K562 (cell line): ENCODE results near the gene DNAJC9. TPM values are rescaled to one million over a fixed set of nuclear protein-coding genes. Genes with fewer than 3 reads are reported as not detected.

Experiments used
- CSDE1 ChIP-seq, 2 experiments: fragments of 450-650 bp; IDR thresholded peaks; 2 replicates each; pipeline ENCODE4 v1.6.1; 2016; ENCODE audit warnings: mild to moderate bottlenecking in 1 of 2
- E2F3 ChIP-seq: fragments of 250-450 bp; sonication (Bioruptor Pico); IDR thresholded peaks from 2 replicates; pipeline ENCODE4 v1.4.0; 2020; ENCODE audit warnings: mild to moderate bottlenecking
- EP300 ChIP-seq: IDR thresholded peaks from 2 replicates; pipeline ENCODE4 v1.6.1; 2012; ENCODE audit warnings: low read length, improper control_type of control experiment
- GATAD2A ChIP-seq: fragments of 450-650 bp; IDR thresholded peaks from 2 replicates; pipeline ENCODE4 v1.6.1; 2017
- ILF3 ChIP-seq: fragments of 450-650 bp; IDR thresholded peaks from 2 replicates; pipeline ENCODE4 v1.6.1; 2018; ENCODE audit warnings: antibody characterized with exemption, mild to moderate bottlenecking, moderate library complexity, borderline replicate concordance
- KLF10 ChIP-seq: fragments of 250-450 bp; sonication (Bioruptor Pico); IDR thresholded peaks from 2 replicates; pipeline ENCODE4 v1.6.1; 2021; ENCODE audit warnings: matching md5 sums
- KLF16 ChIP-seq: IDR thresholded peaks from 2 replicates; pipeline ENCODE4 v1.6.1; 2016; ENCODE audit warnings: antibody characterized with exemption
- LEF1 ChIP-seq: fragments of 450-650 bp; IDR thresholded peaks from 2 replicates; pipeline ENCODE4 v1.6.1; 2016; ENCODE audit warnings: mild to moderate bottlenecking
- MYBL2 ChIP-seq, 2 experiments: fragments of 450-650 bp in 1 of 2; sonication (generic) in 1 of 2; formaldehyde crosslinking in 1 of 2; IDR thresholded peaks; 2 replicates each; pipeline versions ENCODE4 v1.6.1 to v1.8.1; 2017 to 2022; ENCODE audit warnings: borderline replicate concordance in 1 of 2, inconsistent platforms in 1 of 2, low read depth in 1 of 2, mild to moderate bottlenecking in 1 of 2, missing genetic modification reagents in 1 of 2, moderate library complexity in 1 of 2
- SNIP1 ChIP-seq: fragments of 450-650 bp; IDR thresholded peaks from 2 replicates; pipeline ENCODE4 v1.7.1; 2017; ENCODE audit warnings: low read depth, mild to moderate bottlenecking
- ZBED1 ChIP-seq: IDR thresholded peaks from 2 replicates; pipeline ENCODE4 v1.6.1; 2014
- polyA plus RNA-seq, 8 experiments: library from polyadenylated mRNA; depleted of rRNA in 4 of 8; stranded (reverse) in 5 of 8; unstranded in 3 of 8; fragments of >200 nt; fragmentation: Nextera tagmentation in 2 of 8; fragmentation: Illumina TruSeq in 1 of 8; extraction: Ambion mirVana in 2 of 8; extraction: Trizol in 1 of 8; gene quantifications; 2 replicates each; pipeline versions ENCODE4 v1.2.1 to v1.2.3, GENCODE V29; 2011 to 2014; ENCODE audit warnings: inconsistent platforms in 1 of 8, missing spikeins in 1 of 8
- total RNA-seq, 7 experiments: library from RNA; depleted of rRNA in 6 of 7; stranded (reverse); fragments of >200 nt in 6 of 7; fragmentation: Illumina TruSeq in 2 of 7; extraction: Trizol in 2 of 7; gene quantifications; 2 replicates each; pipeline versions ENCODE4 v1.2.1 to v1.2.3, GENCODE V29; 2011 to 2021; ENCODE audit warnings: low replicate concordance in 1 of 7
- TF ChIP-seq, protein P1 (sequence below): sonication (generic); formaldehyde crosslinking; IDR thresholded peaks from 2 replicates; pipeline ENCODE4 v1.8.0; 2022; ENCODE audit warnings: mild to moderate bottlenecking, missing genetic modification reagents
- TF ChIP-seq, protein P2 (sequence below): sonication (generic); formaldehyde crosslinking; IDR thresholded peaks from 2 replicates; pipeline ENCODE4 v1.8.0; 2022; ENCODE audit warnings: missing genetic modification reagents, mild to moderate bottlenecking, borderline replicate concordance
- TF ChIP-seq, protein P3 (sequence below): fragments of 450-650 bp; IDR thresholded peaks from 2 replicates; pipeline ENCODE4 v1.6.1; 2018; ENCODE audit not compliant: partially characterized antibody

Gene DNAJC9
- total and polyA plus RNA-seq, 9 of the 15 experiments (the other 6 are each of a cell fraction or from before 2014, with no cell fraction given): 66.7 to 133 (median 102) TPM

DNA sequence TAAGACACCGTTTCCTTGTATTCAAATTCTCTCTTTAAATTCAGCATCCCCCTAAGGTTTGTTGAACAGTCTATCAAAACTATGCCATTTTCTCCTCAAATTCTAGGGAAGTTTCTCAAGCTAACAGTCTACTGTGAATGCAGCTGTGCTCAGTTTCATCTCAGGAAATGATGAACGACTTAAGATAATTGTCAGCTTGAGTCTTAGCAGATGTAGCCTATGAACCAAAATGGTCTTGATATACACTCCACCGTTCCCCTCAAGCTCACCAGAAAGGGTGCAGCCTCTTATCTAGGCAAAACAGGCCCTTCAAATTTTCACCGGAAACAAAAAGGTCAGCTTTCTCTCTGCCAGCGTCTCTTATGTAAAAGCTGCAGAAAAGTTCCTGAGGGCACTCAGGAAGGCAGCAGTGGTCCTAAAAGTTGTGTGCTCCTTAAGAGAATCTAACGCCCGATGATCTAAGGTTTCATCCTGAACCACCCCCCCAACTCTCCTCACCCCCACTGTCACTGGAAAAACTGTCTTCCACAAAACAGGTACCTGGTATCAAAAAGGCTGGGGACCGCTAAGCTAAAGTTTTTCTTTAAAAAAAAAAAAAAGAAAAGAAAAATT, 2.1 kb downstream of the DNAJC9 start (continued):
- TF ChIP-seq, protein P1, sequence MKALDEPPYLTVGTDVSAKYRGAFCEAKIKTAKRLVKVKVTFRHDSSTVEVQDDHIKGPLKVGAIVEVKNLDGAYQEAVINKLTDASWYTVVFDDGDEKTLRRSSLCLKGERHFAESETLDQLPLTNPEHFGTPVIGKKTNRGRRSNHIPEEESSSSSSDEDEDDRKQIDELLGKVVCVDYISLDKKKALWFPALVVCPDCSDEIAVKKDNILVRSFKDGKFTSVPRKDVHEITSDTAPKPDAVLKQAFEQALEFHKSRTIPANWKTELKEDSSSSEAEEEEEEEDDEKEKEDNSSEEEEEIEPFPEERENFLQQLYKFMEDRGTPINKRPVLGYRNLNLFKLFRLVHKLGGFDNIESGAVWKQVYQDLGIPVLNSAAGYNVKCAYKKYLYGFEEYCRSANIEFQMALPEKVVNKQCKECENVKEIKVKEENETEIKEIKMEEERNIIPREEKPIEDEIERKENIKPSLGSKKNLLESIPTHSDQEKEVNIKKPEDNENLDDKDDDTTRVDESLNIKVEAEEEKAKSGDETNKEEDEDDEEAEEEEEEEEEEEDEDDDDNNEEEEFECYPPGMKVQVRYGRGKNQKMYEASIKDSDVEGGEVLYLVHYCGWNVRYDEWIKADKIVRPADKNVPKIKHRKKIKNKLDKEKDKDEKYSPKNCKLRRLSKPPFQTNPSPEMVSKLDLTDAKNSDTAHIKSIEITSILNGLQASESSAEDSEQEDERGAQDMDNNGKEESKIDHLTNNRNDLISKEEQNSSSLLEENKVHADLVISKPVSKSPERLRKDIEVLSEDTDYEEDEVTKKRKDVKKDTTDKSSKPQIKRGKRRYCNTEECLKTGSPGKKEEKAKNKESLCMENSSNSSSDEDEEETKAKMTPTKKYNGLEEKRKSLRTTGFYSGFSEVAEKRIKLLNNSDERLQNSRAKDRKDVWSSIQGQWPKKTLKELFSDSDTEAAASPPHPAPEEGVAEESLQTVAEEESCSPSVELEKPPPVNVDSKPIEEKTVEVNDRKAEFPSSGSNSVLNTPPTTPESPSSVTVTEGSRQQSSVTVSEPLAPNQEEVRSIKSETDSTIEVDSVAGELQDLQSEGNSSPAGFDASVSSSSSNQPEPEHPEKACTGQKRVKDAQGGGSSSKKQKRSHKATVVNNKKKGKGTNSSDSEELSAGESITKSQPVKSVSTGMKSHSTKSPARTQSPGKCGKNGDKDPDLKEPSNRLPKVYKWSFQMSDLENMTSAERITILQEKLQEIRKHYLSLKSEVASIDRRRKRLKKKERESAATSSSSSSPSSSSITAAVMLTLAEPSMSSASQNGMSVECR (CRISPR knock-in tag): no peak; the same call in 1 of the 2 replicates
- TF ChIP-seq ZBED1 (peak; percentile 82; the same call in 1 of the 2 replicates), ILF3 (no peak; the same call in 1 of the 2 replicates), MYBL2 (IDR thresholded peaks at IDR 0.05; ENCODE audit: low read depth) (no peak), MYBL2 (CRISPR knock-in tag; IDR thresholded peaks at IDR 0.05; ENCODE audit: borderline replicate concordance) (no peak), LEF1 (peak; percentile 87), KLF10 (CRISPR knock-in tag) (no peak), SNIP1 (no peak), CSDE1 (IDR thresholded peaks at IDR 0.05) (no peak), E2F3 (no peak), KLF16 (peak; percentile 96), GATAD2A (no peak), EP300 (peak; percentile 95)
- TF ChIP-seq, protein P2, sequence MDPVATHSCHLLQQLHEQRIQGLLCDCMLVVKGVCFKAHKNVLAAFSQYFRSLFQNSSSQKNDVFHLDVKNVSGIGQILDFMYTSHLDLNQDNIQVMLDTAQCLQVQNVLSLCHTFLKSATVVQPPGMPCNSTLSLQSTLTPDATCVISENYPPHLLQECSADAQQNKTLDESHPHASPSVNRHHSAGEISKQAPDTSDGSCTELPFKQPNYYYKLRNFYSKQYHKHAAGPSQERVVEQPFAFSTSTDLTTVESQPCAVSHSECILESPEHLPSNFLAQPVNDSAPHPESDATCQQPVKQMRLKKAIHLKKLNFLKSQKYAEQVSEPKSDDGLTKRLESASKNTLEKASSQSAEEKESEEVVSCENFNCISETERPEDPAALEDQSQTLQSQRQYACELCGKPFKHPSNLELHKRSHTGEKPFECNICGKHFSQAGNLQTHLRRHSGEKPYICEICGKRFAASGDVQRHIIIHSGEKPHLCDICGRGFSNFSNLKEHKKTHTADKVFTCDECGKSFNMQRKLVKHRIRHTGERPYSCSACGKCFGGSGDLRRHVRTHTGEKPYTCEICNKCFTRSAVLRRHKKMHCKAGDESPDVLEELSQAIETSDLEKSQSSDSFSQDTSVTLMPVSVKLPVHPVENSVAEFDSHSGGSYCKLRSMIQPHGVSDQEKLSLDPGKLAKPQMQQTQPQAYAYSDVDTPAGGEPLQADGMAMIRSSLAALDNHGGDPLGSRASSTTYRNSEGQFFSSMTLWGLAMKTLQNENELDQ (CRISPR knock-in tag): no peak
- TF ChIP-seq, protein P3, sequence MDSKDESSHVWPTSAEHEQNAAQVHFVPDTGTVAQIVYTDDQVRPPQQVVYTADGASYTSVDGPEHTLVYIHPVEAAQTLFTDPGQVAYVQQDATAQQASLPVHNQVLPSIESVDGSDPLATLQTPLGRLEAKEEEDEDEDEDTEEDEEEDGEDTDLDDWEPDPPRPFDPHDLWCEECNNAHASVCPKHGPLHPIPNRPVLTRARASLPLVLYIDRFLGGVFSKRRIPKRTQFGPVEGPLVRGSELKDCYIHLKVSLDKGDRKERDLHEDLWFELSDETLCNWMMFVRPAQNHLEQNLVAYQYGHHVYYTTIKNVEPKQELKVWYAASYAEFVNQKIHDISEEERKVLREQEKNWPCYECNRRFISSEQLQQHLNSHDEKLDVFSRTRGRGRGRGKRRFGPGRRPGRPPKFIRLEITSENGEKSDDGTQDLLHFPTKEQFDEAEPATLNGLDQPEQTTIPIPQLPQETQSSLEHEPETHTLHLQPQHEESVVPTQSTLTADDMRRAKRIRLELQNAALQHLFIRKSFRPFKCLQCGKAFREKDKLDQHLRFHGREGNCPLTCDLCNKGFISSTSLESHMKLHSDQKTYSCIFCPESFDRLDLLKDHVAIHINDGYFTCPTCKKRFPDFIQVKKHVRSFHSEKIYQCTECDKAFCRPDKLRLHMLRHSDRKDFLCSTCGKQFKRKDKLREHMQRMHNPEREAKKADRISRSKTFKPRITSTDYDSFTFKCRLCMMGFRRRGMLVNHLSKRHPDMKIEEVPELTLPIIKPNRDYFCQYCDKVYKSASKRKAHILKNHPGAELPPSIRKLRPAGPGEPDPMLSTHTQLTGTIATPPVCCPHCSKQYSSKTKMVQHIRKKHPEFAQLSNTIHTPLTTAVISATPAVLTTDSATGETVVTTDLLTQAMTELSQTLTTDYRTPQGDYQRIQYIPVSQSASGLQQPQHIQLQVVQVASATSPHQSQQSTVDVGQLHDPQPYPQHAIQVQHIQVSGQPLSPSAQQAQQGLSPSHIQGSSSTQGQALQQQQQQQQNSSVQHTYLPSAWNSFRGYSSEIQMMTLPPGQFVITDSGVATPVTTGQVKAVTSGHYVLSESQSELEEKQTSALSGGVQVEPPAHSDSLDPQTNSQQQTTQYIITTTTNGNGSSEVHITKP: no peak
